H9 (cell line): Measurements from ENCODE around the gene PGBD1. TPM values are rescaled to one million over a fixed set of nuclear protein-coding genes. Genes with fewer than 3 reads are reported as not detected.

Source experiments
- DNase-seq: peaks from one replicate; pipeline ENCODE4 v3.0.0-alpha.2; 2017
- H2AFZ ChIP-seq: one replicate; pipeline ENCODE4 v1.6.1; 2013; ENCODE audit warnings: mild to moderate bottlenecking, low read length, control low read depth, moderate library complexity
- H2AK5ac ChIP-seq: 2 replicates; pipeline ENCODE4 v1.6.1; 2013; ENCODE audit warnings: low read length, control low read depth, mixed read lengths; ENCODE audit not compliant: insufficient read length
- H2BK120ac ChIP-seq: one replicate; pipeline ENCODE4 v1.6.1; 2013; ENCODE audit warnings: low read depth, mild to moderate bottlenecking, low read length, control low read depth, inconsistent platforms; ENCODE audit not compliant: poor library complexity, severe bottlenecking
- H2BK12ac ChIP-seq: 2 replicates; pipeline ENCODE4 v1.6.1; 2013; ENCODE audit warnings: low read length, control low read depth, mixed read lengths, low read depth; ENCODE audit not compliant: insufficient read length
- H2BK15ac ChIP-seq: 2 replicates; pipeline ENCODE4 v1.6.1; 2013; ENCODE audit warnings: low read depth, low read length, control low read depth
- H2BK20ac ChIP-seq: one replicate; pipeline ENCODE4 v1.6.1; 2013; ENCODE audit warnings: low read depth, mild to moderate bottlenecking, low read length, control low read depth, inconsistent platforms; ENCODE audit not compliant: poor library complexity, severe bottlenecking
- H2BK5ac ChIP-seq: 2 replicates; pipeline ENCODE4 v1.6.1; 2013; ENCODE audit warnings: low read length, control low read depth, mixed read lengths; ENCODE audit not compliant: insufficient read length
- H3K14ac ChIP-seq: 2 replicates; pipeline ENCODE4 v1.6.1; 2013; ENCODE audit warnings: low read length, control low read depth; ENCODE audit not compliant: insufficient read depth
- H3K18ac ChIP-seq: 2 replicates; pipeline ENCODE4 v1.6.1; 2013; ENCODE audit warnings: low read depth, mild to moderate bottlenecking, mixed read lengths, low read length, control low read depth; ENCODE audit not compliant: insufficient read length
- H3K23ac ChIP-seq: 2 replicates; pipeline ENCODE4 v1.6.1; 2013; ENCODE audit warnings: low read length, control low read depth, mixed read lengths, low read depth; ENCODE audit not compliant: insufficient read length
- H3K23me2 ChIP-seq: 2 replicates; pipeline ENCODE4 v1.6.1; 2013; ENCODE audit warnings: low read depth, mild to moderate bottlenecking, mixed read lengths, low read length, control low read depth; ENCODE audit not compliant: insufficient read length, poor library complexity, severe bottlenecking
- H3K27ac ChIP-seq: 2 replicates; pipeline ENCODE4 v1.5.1; 2013; ENCODE audit warnings: low read length, control low read depth, mixed read lengths, low read depth; ENCODE audit not compliant: insufficient read length
- H3K27me3 ChIP-seq: 2 replicates; pipeline ENCODE4 v1.6.1; 2013; ENCODE audit warnings: low read length, control low read depth, inconsistent platforms; ENCODE audit not compliant: insufficient read depth
- H3K4ac ChIP-seq: 2 replicates; pipeline ENCODE4 v1.6.1; 2013; ENCODE audit warnings: low read depth, mild to moderate bottlenecking, control low read depth, inconsistent platforms, low read length, moderate library complexity
- H3K4me1 ChIP-seq: 2 replicates; pipeline ENCODE4 v1.6.1; 2013; ENCODE audit warnings: low read length, control low read depth, inconsistent platforms; ENCODE audit not compliant: insufficient read depth
- H3K4me2 ChIP-seq: 2 replicates; pipeline ENCODE4 v1.6.1; 2013; ENCODE audit warnings: low read length, control low read depth, mixed read lengths; ENCODE audit not compliant: insufficient read length, insufficient read depth
- H3K56ac ChIP-seq: 2 replicates; pipeline ENCODE4 v1.6.1; 2013; ENCODE audit warnings: low read depth, mild to moderate bottlenecking, mixed read lengths, low read length, control low read depth; ENCODE audit not compliant: insufficient read length
- H3K79me1 ChIP-seq: 2 replicates; pipeline ENCODE4 v1.6.1; 2013; ENCODE audit warnings: low read depth, mild to moderate bottlenecking, moderate library complexity, low read length, control low read depth, inconsistent platforms; ENCODE audit not compliant: insufficient read depth, poor library complexity, severe bottlenecking
- H3K79me2 ChIP-seq: 2 replicates; pipeline ENCODE4 v1.6.1; 2013; ENCODE audit warnings: low read length, control low read depth, inconsistent platforms; ENCODE audit not compliant: insufficient read depth
- H3K9ac ChIP-seq: 2 replicates; pipeline ENCODE4 v1.6.1; 2013; ENCODE audit warnings: low read length, control low read depth, mixed read lengths; ENCODE audit not compliant: insufficient read length; ENCODE audit errors: extremely low read depth
- H3K9me3 ChIP-seq: one replicate; pipeline ENCODE4 v1.6.1; 2013; ENCODE audit warnings: low read depth, low read length, inconsistent platforms; ENCODE audit not compliant: control insufficient read depth
- H3T11ph ChIP-seq: one replicate; pipeline ENCODE4 v1.6.1; 2013; ENCODE audit warnings: mild to moderate bottlenecking, low read length, control low read depth, inconsistent platforms
- H4K20me1 ChIP-seq: one replicate; pipeline ENCODE4 v1.6.1; 2013; ENCODE audit not compliant: control insufficient read depth, insufficient read length, insufficient read depth
- H4K5ac ChIP-seq: 2 replicates; pipeline ENCODE4 v1.6.1; 2013; ENCODE audit warnings: low read depth, mild to moderate bottlenecking, mixed read lengths, low read length, control low read depth; ENCODE audit not compliant: insufficient read length
- H4K8ac ChIP-seq: replicated peaks from 2 replicates; pipeline ENCODE4 v1.6.1; 2013; ENCODE audit warnings: low read length, control low read depth, mixed read lengths, low read depth; ENCODE audit not compliant: insufficient read length
- H4K91ac ChIP-seq: 2 replicates; pipeline ENCODE4 v1.6.1; 2013; ENCODE audit warnings: low read depth, mild to moderate bottlenecking, moderate library complexity, mixed read lengths, low read length, control low read depth; ENCODE audit not compliant: insufficient read length
- H3K27ac Mint-ChIP-seq, 3 experiments: 2 replicates in 2 of 3; 3 replicates in 1 of 3; pipeline ENCODE4 v1.8.0; 2020 to 2021; ENCODE audit warnings: mixed read lengths in 3 of 3, mild to moderate bottlenecking in 1 of 3, moderate library complexity in 1 of 3
- H3K27me3 Mint-ChIP-seq: 2 replicates; pipeline ENCODE4 v1.8.0; 2021; ENCODE audit warnings: low read depth, mild to moderate bottlenecking, moderate library complexity, mixed read lengths
- H3K36me3 Mint-ChIP-seq, 3 experiments: 2 replicates in 2 of 3; 3 replicates in 1 of 3; pipeline ENCODE4 v1.8.0; 2020 to 2021; ENCODE audit warnings: low read depth in 3 of 3, mixed read lengths in 3 of 3; ENCODE audit not compliant: insufficient read depth in 1 of 3
- H3K4me1 Mint-ChIP-seq, 2 experiments: 2 replicates each; pipeline ENCODE4 v1.8.0; 2020; ENCODE audit warnings: mixed read lengths in 2 of 2
- H3K4me3 Mint-ChIP-seq, 2 experiments: 2 replicates in 1 of 2; 3 replicates in 1 of 2; pipeline ENCODE4 v1.8.0; 2020 to 2021; ENCODE audit warnings: mild to moderate bottlenecking in 2 of 2, mixed read lengths in 2 of 2, moderate library complexity in 1 of 2
- H3K9me3 Mint-ChIP-seq, 2 experiments: 2 replicates in 1 of 2; 3 replicates in 1 of 2; pipeline ENCODE4 v1.8.0; 2020; ENCODE audit warnings: mild to moderate bottlenecking in 2 of 2, mixed read lengths in 2 of 2, moderate library complexity in 1 of 2
- CTCF ChIP-seq: fragments of 200-600 bp; sonication (generic); conservative IDR thresholded peaks from 3 replicates; pipeline ENCODE4 v1.8.0; 2021; ENCODE audit warnings: antibody characterized with exemption, mild to moderate bottlenecking
- WGBS: extraction: QIAGEN DNeasy Blood & Tissue Kit; methylation state at CpG from one replicate; pipeline ENCODE4 v1.1.7; 2013; ENCODE audit warnings: missing lambda C conversion rate, low lambda C conversion rate, mixed read lengths; ENCODE audit not compliant: insufficient read length; ENCODE audit errors: extremely low coverage; 5-methylcytosine and 5-hydroxymethylcytosine counted together
- total RNA-seq: library from RNA; stranded (reverse); gene quantifications from 2 replicates; pipeline ENCODE4 v1.2.1, GENCODE V29; 2021

The PGBD1 gene
- total RNA-seq, 1 experiment from 2014 or later: 10.1 TPM

GRCh38 chr6:28232785-28233184, 48.6 kb upstream of the PGBD1 start:
- H3K56ac ChIP-seq: no peak overlapping the region
- no peaks in the 10 kb centered on the region for H3K79me1 ChIP-seq
- no peaks in the 10 kb centered on the region for H3K79me2 ChIP-seq
- H4K5ac ChIP-seq: no peak overlapping the region
- H2BK120ac ChIP-seq: no peak overlapping the region
- no peak overlapping the region for H2BK20ac ChIP-seq
- H3K27me3 Mint-ChIP-seq: no peaks in the 10 kb centered on the region
- no peak overlapping the region for H2BK15ac ChIP-seq
- no peaks in the 10 kb centered on the region for H3K27me3 ChIP-seq
- H2AFZ ChIP-seq: no peak overlapping the region
- no peaks in the 10 kb centered on the region for H3K4me1 ChIP-seq
- peaks cover 47 to 66% (median 60%) of the 10 kb centered on the region in 3 experiments for H3K36me3 Mint-ChIP-seq
- H3K23me2 ChIP-seq: no peaks in the 10 kb centered on the region
- H3K9me3 ChIP-seq: no peaks in the 10 kb centered on the region
- H4K20me1 ChIP-seq: no peaks in the 10 kb centered on the region
- peaks cover 0 to 2% of the 10 kb centered on the region in 2 experiments; a peak in 1 of 5 replicates for H3K9me3 Mint-ChIP-seq
- no peak overlapping the region for H3K27ac Mint-ChIP-seq
- H3K4me2 ChIP-seq: no peak overlapping the region
- H3K9ac ChIP-seq: no peak overlapping the region
- no peak overlapping the region for H2BK12ac ChIP-seq
- H3K18ac ChIP-seq: no peak overlapping the region
- no peak overlapping the region for H4K91ac ChIP-seq
- WGBS: no CpG with 5 or more reads among the region's 11 CpGs
- H2BK5ac ChIP-seq: no peak overlapping the region
- H4K8ac ChIP-seq: no peak overlapping the region
- no peak overlapping the region for H3K27ac ChIP-seq
- H3K14ac ChIP-seq: no peak overlapping the region
- TF ChIP-seq CTCF: no peak
- H3K4me1 Mint-ChIP-seq: peaks cover 5 to 12% of the 10 kb centered on the region in 2 experiments
- H2AK5ac ChIP-seq: no peak overlapping the region
- H3K23ac ChIP-seq: no peak overlapping the region
- H3K4me3 Mint-ChIP-seq: no peak overlapping the region
- DNase-seq: no peak
- no peak overlapping the region for H3K4ac ChIP-seq
- no peak overlapping the region for H3T11ph ChIP-seq
